GM19324 (cell line): ENCODE results near the gene ZBED2.
"Not testable (repeated sequence)": the region's sequence is repeated elsewhere in the genome, so short reads cannot be mapped to it uniquely, and the experiment has no call there.

ENCODE experiments used
- ATAC-seq: cut with Tn5 transposase; IDR thresholded peaks from one replicate; pipeline ENCODE4 v1.9.1; 2021; ENCODE audit warnings: mild to moderate bottlenecking, moderate library complexity; ENCODE audit not compliant: unreplicated experiment, low FRiP score

The ZBED2 gene

GRCh38 chr3:111577798-111578685 is 17.1 kb downstream of the ZBED2 start:
- peak; percentile 80 for ATAC-seq

DNA sequence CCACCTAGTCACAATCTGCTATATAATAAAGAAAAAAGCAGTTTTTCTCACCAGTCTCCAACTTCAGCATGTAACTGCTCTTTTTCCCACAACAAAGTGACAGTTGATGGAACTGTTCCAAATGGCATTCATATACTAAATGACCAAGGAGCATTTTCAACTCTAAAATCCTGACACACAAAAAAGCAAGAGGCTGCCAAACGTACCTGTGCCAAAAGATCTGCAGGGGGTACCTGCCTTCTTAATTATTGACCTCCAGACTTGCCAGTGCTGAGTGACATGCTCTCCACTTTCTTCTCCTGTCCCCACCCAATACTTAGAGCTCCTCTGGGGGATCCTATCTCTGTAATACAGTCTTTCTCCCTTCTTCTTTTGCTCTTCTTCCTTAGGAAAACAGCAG is 18.0 kb downstream of the ZBED2 start:
- no peak for ATAC-seq

DNA sequence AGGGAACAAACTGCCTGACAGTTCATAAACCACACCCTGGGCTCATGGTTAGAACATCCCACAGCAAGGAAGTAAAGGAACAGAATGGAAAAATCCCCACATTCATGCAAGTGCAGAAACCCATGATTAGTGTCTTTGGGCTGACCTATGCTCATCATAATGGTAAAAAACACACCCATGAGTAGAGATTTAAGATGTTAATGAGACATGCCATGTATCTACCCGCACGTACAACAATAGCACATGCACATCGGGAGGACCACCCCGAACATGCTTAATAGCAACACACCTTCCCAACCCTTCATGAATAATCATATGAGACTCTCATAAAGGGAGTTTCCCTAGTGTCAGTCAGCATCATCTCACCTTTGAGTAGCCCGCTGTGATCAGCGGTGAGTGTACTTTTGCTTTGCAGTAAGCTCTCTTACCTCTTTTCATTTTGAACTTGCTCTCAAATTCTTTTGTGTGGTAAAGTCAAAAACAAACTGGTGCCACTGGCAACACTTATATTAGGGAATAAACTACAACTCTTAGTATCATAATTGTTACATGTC is 23.2 kb downstream of the ZBED2 start:
- ATAC-seq: no peak

- ATAC-seq: no peak
These were observed 23.9 kb downstream of the ZBED2 start for GRCh38 chr3:111571282-111571681.

- no peak for ATAC-seq
These were observed 24.6 kb downstream of the ZBED2 start for GRCh38 chr3:111570404-111571030.

DNA sequence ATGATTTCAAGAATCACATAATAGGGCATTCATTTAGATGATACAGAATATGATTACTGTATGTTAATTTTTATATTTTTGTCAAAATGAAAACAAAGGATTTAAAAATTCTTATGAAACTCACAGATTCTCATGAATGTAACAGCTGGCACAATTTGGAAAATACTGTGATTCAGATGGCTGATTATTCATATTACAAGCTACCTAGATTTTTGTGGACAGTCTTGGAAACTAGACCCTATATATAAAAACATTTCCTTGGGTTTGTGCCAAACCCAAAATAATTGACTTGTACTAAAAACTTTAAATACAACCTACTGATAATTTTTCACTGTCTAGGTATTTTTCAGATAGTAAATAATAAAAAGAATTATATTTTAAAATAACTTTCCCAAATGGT is 26.2 kb downstream of the ZBED2 start:
- no peak for ATAC-seq

DNA sequence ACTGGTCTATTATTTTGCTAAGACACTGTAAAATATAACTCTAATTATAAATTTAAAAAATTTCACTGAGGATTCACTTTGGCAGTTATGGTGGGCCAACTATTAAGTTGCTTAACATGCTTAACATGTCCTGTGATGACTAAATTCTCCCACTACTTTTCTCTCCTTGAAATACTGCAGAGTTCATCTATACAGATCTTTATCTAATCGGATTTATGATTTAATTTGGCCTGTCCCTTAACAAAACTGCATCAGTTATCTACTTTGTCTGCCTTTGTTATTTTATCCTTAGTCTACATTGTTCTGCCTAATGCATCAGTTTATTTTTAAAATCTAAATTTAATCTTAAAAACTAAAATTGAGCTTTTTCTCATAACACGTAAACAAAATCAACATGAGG is 26.8 kb downstream of the ZBED2 start:
- ATAC-seq: no peak

GRCh38 chr3:111566844-111567243 is 28.3 kb downstream of the ZBED2 start:
- ATAC-seq: no peak

- ATAC-seq: not testable (repeated sequence)
These were observed 33.2 kb downstream of the ZBED2 start for GRCh38 chr3:111561902-111562301.

GRCh38 chr3:111548756-111549155 is 46.4 kb downstream of the ZBED2 start:
- no peak for ATAC-seq

DNA sequence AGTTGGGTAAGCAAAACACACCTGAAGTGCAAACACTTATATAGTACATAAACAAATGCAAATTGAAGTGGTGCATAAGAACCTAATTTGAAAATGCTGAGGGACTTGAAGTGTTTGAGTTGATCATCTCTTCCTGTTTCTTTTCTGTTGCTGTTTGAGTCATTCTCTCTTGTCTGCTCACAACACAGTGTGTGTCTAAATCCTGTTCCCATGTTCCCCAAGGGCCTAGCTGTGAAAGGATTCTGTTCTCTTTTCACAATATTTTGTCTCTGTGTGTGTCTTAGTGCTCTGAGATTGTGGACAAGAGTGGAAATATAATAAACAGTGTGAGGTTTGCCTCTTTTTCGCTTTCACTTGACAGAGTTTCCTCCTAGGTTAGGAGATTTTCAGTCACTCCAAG is 47.1 kb downstream of the ZBED2 start:
- peak; percentile 55 for ATAC-seq

- peak; percentile 87 for ATAC-seq
These were observed 47.5 kb downstream of the ZBED2 start for GRCh38 chr3:111547631-111548030.

DNA sequence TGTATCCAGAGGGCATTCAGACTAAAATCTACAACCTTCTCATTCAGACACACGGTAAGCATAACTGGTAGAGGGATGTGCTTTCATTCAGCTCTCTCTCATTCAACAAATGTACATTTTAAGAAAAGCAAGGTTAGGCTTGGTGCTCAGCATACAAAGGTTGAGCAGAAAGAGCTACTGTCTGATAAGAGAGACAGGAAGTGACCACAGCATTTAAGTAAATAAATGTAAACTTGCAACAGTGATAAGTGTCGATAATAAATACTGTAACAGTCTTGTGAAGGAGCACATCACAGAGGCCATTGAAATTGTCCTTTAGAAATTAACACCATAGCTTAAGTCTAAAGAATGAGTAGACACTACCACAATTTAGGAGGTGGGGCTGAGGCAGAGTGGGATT is 49.8 kb downstream of the ZBED2 start:
- ATAC-seq: no peak
